SHP77 (cell line): ENCODE measurements around the gene FIGLA.
"Not testable (repeated sequence)": the region's sequence is repeated elsewhere in the genome, so short reads cannot be mapped to it uniquely, and the experiment has no call there.

Source experiments
- DNase-seq, 2 experiments: peaks; one replicate each; lab custom pipeline; 2025; lab: John Stamatoyannopoulos, UW

The FIGLA gene

DNA sequence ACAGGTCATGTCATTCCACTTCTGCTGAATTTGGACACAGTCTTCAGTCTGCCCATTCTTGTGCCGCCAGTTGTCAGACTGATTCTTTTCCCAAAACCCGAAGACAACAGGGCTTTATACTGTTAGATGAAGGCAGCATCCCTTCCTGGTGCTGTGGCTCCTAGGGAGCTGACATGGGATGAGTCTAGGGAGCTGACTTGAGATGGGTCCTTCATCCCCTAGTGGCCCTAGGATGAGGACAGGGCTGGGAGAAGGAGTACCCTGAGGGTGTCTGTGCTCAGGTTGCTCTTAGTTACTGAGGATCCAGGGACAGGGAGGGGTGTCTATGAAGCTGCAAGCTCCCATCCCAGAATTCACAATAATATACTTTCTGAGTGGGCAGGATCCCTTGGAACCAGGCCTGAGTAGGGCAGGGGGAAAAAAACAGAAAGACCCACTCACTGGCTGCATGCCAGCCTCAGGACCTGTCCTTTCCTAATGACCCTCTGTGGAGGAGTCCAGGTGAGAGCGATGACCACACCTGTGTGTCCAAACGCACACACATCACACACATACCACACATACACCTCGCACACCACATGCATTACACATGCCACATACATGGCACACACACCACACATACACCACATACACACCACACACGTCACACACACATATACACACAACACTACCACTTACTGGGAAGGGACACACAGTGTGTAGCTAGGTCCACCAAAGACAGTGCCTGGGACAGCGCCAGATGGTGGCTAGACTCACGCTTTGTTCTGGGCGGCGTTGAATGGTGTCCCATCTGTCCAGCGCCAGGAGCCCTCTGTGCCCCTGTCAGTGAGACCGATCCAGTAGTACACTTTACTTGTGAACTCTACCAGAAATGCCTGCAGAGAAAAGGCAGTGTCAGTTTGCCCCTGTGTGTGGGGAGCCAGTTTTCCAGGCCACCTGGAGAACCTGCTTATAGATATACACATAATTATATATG, 18.8 kb upstream of the FIGLA start:
- no peak for DNase-seq

DNA sequence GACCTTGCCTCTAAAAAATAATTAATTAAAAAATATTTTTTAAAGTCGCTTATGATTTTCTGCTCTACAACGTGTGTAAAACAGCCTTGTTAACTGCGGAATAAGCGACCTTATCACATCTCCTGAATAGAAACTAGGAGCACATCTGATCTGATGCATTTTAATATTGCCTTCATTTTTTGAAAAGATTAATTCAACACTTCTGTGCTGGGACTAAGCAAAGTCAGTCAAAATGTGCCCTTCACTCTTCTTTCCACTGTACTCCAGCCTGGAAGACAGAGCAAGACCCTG, 17.3 kb upstream of the FIGLA start:
- DNase-seq: no peak

DNA sequence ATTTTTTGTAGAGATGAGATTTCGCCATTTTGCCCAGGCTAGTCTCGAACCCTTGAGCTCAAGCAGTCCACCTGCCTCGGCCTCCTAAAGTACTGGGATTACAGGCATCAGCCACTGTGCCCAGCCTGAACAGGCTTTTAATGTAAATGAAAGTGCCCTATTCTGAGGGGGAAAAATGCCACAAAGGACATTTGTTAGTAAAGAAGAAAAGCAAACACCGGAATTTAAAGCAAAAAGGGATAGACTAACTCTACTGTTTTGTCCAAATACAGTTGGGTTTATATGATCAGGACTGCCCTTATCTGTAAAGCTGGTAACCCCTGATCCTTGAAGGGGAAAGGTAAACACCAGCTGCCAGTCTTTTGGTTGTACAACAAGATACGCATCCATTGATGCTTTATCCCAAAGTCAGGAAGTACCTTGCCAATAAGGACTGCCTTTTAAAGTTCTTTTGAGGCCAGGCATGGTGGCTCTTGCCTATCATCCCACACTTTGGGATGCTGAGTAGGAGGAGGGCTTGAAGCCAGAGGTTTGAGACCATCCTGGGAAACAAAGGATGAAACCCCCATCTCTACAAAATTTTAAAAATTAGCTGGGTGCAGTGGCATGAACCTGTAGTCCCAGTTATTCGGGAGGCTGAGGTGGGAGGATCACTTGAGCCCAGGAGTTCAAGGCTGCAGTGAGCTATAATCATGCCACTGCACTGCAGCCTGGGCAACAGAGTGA, 16.8 kb upstream of the FIGLA start:
- no peak for DNase-seq

DNA sequence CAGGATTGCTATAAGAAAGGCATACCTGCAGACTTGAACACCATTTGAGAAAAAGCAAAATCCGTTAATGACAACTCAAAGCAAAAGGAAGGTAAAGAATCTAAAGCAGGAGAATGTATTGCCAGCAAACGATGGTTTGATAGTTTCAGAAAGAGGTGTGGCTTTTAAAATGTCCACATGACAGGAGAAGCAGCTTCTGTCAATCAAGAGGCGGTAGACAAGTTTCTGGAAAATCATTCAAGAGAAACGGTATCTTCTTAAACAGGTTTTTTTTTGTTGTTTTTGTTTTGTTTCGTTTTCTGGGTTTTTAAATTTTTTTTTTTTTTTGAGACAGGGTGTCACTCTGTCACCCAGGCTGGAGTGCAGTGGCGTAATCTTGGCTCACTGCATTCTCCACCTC, 16.2 kb upstream of the FIGLA start:
- DNase-seq: no peak

DNA sequence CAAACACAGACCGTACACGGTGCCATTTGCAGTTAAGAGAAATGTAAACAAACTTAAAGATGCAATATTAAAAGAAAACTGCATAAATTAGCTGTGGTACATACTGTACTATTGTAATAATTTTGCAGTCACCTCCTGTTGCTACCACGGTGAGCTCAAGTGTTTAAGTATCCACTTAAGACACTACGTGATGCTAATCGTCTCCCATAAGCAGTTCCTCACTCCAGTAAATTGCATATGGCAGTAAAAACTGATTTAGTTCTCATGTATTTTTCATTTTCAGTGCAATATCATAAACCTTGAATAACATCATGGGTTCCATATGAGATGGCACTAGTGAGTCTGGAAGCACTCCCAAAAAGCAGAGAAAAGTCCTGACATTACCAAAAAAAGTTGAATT, 15.6 kb upstream of the FIGLA start:
- DNase-seq: no peak

DNA sequence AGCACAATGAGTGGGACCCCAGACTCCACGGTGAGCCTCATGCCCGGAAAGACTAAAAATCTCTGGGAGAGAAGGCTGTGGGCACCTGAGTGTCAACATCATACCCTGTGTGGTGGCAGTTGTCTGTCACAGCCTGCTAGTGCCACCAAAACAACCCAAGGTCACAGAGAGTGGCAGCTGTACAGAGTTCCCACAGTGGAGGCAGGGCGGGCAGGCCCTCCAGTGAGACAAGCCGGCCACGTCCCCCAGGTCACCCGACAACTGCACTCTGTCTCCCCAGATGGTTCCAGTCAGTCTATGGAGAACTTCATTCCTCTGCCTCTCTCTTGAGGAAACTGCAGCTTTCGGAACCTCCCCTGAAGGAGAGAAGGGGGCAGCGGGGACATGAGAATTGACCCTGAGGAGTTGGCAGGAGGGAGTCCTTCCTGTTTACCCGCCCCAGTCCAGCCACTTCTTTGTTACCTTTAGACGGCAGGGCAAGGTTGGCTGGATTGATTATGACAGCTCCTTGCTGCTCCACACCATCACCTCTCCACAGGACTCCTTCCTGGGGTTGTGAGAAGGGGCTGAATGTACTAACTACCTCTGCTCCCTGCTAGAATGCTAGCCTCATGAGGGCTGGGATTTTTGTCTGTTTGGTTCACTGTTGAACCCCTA, 11.3 kb upstream of the FIGLA start:
- no peak for DNase-seq

DNA sequence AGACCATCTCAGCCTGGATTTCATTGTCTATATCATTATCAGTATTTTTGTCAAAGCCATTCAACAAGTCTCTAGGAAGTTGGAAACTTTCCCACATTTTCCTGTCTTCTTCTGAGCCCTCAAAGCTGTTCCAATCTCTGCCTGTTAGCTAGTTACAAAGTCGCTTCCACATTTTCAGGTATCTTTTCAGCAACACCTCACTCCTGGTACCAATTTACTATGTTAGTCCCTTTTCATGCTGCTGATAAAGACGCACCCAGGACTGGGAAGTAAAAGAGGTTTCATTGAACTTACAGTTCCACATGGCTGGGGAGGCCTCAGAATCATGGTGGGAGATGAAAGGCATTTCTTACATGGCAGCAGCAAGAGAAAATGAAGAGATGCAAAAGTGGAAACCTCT, 9.3 kb upstream of the FIGLA start:
- no peak for DNase-seq

DNA sequence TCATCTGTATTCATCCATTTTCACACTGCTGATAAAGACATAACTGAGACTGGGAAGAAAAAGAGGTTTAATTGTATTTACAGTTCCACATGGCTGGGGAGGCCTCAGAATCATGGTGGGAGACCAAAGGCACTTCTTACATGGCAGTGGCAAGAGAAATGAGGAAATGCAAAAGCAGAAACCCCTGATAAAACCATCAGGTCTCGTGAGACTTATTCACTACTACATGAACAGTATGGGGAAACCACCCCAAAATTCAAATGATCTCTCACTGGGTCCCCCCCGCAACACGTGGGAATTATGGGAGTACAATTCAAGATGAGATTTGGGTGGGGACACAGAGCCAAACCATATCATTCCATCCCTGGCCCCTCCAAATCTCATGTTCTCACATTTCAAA, 7.6 kb upstream of the FIGLA start:
- not testable (repeated sequence) for DNase-seq

DNA sequence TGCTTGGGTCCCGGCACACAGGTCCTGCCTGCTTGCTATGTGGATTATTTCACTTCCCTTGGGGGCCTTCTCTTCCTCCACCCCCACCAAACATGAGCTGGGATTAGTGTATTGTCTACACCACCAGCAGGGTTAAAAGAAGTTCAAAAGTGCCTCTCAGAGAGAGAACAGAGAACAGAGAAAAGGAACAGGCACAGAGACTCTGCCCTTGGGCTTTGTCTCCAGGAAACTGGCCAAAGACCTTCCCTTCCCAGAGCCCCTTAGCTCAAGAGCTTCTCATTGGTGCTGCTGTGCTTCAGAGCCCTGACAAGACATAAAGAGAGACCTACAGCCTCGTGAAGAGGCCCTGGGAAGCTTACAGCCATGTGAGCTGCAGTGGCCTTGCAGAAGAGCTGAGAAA, 7.1 kb upstream of the FIGLA start:
- no peak for DNase-seq

DNA sequence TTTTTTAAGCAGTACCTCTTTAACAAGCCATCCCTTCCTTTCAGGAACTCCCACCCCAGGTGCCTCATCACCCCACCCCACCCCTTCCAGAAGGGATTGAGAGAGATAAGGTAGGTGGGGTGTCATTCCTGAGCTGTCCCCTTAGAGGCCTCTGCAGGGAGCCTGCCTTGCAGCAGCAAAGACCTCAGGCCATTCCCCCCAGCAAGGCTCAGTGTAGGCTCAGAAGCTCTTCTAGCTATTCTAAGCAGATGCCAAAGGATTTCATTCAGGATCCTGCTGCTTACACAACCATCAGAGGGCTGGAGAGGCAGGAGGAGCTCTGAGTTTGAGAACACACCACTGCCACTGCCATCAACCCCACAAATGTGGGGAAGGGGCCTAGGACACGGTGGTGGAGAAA, 5.8 kb upstream of the FIGLA start:
- DNase-seq: no peak

DNA sequence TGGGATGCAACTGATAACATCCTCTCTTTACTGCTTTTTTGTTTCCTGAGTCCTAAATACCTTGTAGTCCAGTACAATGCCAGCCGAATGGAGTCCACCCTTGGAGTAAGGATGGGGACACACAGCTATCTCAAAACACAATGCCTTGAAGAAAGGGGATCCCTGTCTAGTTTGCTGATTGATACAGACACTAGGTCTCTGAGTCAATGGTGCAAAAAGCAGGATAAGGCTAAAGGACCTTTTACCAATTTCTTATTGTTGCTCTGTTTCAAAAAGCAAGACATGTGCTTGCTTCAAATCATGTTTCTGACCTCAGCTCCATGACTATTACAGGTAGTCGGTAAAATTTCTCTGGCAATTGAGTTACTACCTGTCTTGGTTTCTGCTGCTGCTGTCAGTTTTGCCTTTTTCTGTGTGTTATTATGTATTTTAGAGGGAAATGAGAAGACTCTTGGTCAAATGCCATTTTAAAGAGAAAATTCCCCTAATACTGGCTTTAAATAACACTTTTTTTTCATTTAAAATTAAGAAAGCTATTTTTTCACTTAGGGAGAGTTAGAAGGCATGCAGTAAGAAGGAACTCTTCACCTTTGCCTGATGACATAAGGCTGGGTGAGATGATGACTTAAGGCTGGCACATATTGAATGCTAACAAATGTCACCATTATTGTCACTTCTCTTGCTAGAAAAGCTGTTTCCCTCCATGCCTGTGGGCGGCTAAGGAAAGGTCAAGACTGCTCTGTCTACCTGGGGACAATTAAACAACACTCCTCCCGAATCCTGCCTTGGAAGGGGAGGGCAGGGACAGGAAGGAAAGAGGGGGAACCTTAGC, 4.9 kb upstream of the FIGLA start:
- no peak for DNase-seq

DNA sequence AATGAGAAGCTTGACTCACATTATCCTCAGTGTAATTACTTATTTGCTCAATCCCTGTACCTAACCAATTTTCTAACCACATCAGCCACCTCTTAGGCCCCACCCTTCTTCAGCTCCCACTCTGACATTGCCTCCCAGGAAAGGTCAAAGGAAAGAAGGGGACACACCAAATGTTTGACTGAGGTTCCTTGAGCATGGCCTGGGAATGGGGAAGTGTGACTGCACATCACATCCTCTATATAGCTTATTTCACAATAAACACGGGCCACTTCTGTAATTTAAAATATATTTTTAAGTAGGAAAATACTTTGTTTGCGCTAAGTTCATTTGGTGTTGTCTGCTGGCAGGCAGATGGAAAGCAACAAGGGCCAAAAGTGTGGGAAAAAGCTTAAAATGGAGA, 3.0 kb upstream of the FIGLA start:
- no peak for DNase-seq

DNA sequence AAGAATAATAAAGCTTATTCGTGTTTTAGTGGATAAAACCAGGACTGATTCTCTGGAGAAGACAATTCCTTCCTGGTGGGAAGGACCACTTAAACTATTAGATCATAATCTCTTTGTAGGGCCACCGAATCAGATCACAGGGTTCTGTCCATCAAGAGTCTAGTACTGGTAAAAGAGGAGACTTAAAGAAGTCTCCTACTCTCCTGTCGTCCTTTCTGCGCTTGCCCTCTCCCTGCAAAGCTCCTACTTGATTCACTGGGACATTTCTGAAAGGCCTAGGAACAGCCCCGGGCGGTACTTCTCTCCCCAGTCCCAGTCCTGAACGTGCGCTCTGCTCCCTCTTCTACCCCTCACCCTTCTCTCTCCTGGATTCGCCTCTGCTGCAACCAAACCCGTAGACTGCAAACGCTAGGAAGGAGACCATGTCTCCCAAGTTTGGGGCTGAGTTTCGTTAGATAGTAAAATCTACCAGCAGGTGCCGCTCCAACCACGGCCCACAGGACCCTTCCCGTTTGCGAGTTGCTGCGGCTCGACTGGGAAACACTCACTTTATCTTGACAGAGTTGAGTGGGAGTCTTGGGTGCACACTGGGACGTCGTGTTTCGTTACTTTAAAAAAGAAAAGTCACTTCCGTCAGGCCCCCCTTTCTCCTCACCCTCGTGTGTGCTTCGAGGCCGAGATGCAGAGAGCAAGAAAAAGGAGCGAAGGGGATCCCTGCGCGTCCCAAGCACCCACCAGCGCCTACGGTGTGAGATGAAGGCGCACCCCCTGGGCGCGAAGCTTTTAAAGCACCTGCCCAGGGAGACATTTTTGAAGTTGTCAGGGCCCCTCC, 923 bp downstream of the FIGLA start:
- peak; percentile 6 to 11 for DNase-seq

DNA sequence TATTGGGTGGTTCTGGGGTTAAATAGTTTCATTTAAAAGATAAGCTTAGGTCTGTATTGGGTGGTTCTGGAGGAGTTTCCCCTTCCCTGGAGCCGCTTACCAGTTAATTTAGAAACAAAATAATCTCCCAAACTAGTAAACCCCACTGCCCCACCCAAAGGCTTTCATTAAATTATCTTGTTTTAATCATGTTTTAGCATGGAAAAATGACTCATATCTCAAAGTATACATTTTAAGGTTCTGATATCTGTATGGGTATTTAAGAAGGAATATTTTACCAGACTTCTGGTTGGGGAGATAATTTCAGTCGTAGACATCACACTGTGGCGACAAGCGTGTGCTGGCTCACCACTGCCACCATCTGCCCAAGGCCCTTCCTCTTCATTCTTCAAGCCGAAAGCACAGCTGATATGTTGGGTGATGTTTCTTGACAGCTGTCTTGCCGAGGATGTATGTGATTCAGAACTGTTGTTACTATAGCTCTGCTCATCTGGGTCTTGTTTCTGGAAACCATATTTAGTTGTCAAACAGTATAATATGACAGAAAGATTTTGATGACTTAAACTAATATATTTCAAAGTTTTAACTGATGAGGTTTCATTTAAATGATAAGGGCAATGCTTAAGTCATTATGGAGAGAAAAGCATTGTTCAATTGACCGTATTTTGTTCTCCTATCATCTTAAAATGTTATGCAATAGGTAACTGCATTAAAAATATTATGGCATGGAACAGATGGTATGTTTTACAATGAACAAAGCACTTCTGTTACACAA, 5.1 kb downstream of the FIGLA start:
- peak; percentile 24 to 35 for DNase-seq

DNA sequence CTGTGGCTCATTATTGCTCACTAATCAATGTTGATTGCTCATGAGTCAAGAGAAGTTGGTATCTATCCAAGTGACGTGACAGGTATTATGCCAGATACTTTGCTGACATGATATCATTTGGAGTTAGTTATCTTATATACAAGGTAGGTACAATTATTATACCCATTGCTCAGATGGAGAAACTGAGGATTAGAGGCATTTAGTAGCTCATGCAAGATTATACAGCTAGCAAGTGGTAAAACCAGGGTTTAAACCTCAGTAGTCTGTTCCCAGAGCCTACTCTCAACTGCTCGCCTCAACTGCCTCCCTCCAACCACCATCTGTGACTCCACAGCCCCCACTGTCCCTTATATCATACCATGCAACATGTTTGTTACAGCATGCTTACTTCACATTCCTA, 6.1 kb downstream of the FIGLA start:
- DNase-seq: no peak

DNA sequence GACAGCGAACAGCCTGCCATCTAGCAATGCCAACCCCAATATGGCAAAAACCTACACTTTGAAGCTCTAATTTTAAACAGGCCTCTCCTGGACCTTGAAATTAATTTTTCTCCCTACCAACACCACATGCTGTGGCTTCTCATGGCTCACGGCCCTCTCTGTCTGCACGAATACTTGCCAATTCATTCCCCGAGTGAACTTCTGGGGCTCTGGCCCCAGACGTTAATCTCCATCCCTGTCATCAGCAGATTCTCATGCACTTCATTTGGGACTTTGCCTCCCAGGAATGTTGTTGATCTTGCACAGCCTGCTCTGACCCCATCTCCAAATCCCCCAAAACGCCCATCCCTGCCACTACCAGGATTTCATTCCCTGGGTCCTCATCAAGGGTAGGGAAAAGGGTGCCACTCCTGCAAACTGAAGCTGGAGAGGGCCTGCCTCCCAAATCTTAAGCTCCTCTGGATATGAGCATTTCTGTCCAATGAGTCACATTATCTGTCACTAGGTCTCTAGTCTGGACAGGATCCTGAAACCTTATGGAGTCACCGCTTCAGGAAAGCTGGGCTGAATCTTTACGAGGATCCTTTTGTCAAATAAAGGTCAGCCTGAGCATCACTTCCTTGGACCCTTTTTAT, 10.4 kb downstream of the FIGLA start:
- DNase-seq: no peak

DNA sequence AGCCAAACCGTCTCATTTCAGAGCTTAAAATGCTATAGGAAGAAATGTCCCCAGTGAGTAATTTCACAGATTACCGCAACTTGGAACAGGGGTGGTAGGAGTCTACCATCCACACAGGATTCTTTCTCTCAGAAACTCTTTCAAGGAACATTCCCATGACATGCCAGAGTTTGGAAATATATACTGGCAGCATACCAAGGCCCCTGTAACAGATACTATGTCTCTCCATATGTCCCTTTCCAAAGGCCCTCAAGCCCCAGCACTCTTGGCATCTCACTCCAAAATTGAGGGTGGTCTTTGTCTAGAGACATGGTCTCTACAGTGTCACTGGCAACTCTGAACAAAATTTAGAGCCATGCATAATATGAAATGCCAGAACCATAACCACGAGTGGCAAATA, 11.0 kb downstream of the FIGLA start:
- DNase-seq: no peak

DNA sequence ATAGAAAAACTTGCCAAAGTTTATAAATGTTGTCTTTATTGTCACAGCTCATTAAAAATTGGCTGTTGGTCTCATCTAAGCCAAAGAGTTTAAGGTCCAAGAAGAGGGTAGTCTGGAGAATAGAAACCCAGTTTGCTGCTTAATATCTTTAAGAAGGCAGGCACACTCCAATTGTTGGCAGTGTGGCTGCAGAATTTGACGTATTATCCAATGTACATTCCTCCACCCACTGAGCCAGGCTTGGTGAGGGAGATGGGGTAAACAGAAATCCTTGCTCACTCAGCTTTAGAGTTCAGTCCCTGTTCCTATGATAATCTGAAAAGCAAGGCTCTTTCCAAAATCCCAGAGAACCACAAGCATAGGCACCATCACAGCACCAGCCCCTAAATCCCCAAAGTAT, 11.8 kb downstream of the FIGLA start:
- DNase-seq: no peak

DNA sequence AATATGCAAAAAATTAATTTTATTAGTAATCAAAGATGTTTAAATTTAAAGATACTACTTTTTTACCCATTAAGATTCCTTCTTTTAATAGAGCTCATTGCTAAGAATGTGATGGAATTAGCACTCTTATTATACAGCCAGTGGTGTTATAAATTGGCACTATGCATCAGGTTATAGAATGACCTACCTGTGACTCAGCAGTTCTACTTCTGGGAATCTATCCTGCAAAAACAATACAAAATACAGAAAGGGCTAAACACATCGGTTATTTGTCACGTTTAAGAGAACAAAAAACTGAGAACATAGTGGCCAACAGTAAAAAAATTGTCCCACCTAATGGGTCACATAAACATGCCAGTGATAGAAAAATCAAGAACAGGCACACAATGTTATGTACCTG, 13.0 kb downstream of the FIGLA start:
- DNase-seq: no peak

DNA sequence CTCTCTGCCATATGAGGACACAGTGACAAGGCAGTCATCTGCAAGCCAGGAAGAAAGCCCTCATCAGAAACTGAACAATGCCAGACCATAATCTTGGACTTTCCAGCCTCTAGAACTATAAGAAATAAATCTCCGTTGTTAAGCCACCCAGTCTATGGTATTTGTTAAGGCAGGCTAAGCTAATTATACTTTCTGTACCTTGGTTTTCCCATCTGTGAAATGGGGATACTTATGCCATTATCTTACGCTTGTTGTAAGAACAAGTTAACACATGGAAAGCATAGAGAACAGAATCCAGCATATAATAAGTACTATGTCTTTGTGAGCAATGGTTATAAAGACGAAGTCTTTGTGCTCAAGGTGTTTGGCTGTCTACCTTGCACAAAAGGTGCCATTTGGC, 14.2 kb downstream of the FIGLA start:
- no peak for DNase-seq
